HEK293 (cell line): ENCODE measurements around the gene PRR15L.

Experiments
- CTCF ChIA-PET: fragments of 350-600 bp; formaldehyde crosslinking; extraction: SDS; loops from one replicate; lab custom pipeline; 2021; ENCODE audit warnings: antibody characterized with exemption; lab: Yijun Ruan, JAX
- POLR2A ChIA-PET: fragments of 300-600 bp; formaldehyde crosslinking; extraction: SDS; loops from one replicate; lab custom pipeline; 2020; ENCODE audit warnings: antibody characterized with exemption, inconsistent platforms; lab: Yijun Ruan, JAX
- H3K27ac ChIP-seq: fragments of 200-500 bp; sonication (Bioruptor generic); 2 replicates; pipeline ENCODE4 v1.5.1; 2014; ENCODE audit warnings: low read depth, low read length, control low read depth, inconsistent platforms; ENCODE audit errors: extremely low read depth
- H3K36me3 ChIP-seq, 2 experiments: fragments of 200-500 bp in 1 of 2; sonication (Bioruptor generic) in 1 of 2; 1 replicate in 1 of 2; 2 replicates in 1 of 2; pipeline ENCODE4 v1.5.1; 2014 to 2017; ENCODE audit warnings: inconsistent platforms in 2 of 2, low read length in 2 of 2; ENCODE audit not compliant: control insufficient read depth in 2 of 2, insufficient read depth in 1 of 2
- H3K4me1 ChIP-seq: fragments of 200-500 bp; sonication (Bioruptor generic); 2 replicates; pipeline ENCODE4 v1.5.1; 2014; ENCODE audit warnings: mild to moderate bottlenecking, low read length, inconsistent platforms; ENCODE audit not compliant: control insufficient read depth, insufficient read depth
- H3K4me3 ChIP-seq: 2 replicates; pipeline ENCODE4 v1.5.1; 2011; ENCODE audit warnings: low read depth, mild to moderate bottlenecking, control low read depth, low read length, moderate library complexity
- H3K9me3 ChIP-seq: fragments of 200-500 bp; sonication (Bioruptor generic); 2 replicates; pipeline ENCODE4 v1.5.1; 2014; ENCODE audit warnings: low read depth, low read length, inconsistent platforms; ENCODE audit not compliant: control insufficient read depth, insufficient read depth
- BCL11B ChIP-seq: fragments of 450-650 bp; formaldehyde crosslinking; IDR thresholded peaks from 2 replicates; pipeline ENCODE4 v1.5.1; 2016; ENCODE audit warnings: low read depth, missing biosample characterization, missing genetic modification characterization
- GLIS1 ChIP-seq: fragments of 450-650 bp; formaldehyde crosslinking; IDR thresholded peaks from 2 replicates; pipeline ENCODE4 v1.5.1; 2016; ENCODE audit warnings: missing biosample characterization, missing genetic modification characterization
- KLF7 ChIP-seq: fragments of 450-650 bp; formaldehyde crosslinking; IDR thresholded peaks from 2 replicates; pipeline ENCODE4 v1.5.1; 2016; ENCODE audit warnings: missing biosample characterization, missing genetic modification characterization, borderline replicate concordance
- ZFP3 ChIP-seq: fragments of 450-650 bp; formaldehyde crosslinking; IDR thresholded peaks from 2 replicates; pipeline ENCODE4 v1.5.1; 2016; ENCODE audit warnings: low read depth, missing biosample characterization, missing genetic modification characterization
- ZNF16 ChIP-seq: fragments of 450-650 bp; formaldehyde crosslinking; IDR thresholded peaks from 2 replicates; pipeline ENCODE4 v1.5.1; 2016; ENCODE audit warnings: low read depth, missing biosample characterization, missing genetic modification characterization
- ZNF2 ChIP-seq: fragments of 450-650 bp; formaldehyde crosslinking; IDR thresholded peaks from 2 replicates; pipeline ENCODE4 v1.5.1; 2016; ENCODE audit warnings: missing biosample characterization, missing genetic modification characterization
- ZNF221 ChIP-seq: fragments of 450-650 bp; formaldehyde crosslinking; IDR thresholded peaks from 2 replicates; pipeline ENCODE4 v1.5.1; 2017; ENCODE audit warnings: missing biosample characterization, missing genetic modification characterization, borderline replicate concordance
- ZNF223 ChIP-seq: fragments of 450-650 bp; formaldehyde crosslinking; IDR thresholded peaks from 2 replicates; pipeline ENCODE4 v1.5.1; 2016; ENCODE audit warnings: missing biosample characterization, missing genetic modification characterization
- ZNF23 ChIP-seq: fragments of 450-650 bp; formaldehyde crosslinking; IDR thresholded peaks from 2 replicates; pipeline ENCODE4 v1.5.1; 2016; ENCODE audit warnings: missing biosample characterization, missing genetic modification characterization, borderline replicate concordance
- ZNF391 ChIP-seq: fragments of 450-650 bp; formaldehyde crosslinking; IDR thresholded peaks from 2 replicates; pipeline ENCODE4 v1.5.1; 2016; ENCODE audit warnings: low read depth, missing biosample characterization, missing genetic modification characterization, borderline replicate concordance
- ZNF473 ChIP-seq: fragments of 450-650 bp; formaldehyde crosslinking; IDR thresholded peaks from 2 replicates; pipeline ENCODE4 v1.5.1; 2017; ENCODE audit warnings: missing biosample characterization, missing genetic modification characterization
- ZNF621 ChIP-seq: fragments of 450-650 bp; formaldehyde crosslinking; IDR thresholded peaks from 2 replicates; pipeline ENCODE4 v1.5.1; 2017; ENCODE audit warnings: missing biosample characterization, missing genetic modification characterization
- ZNF660 ChIP-seq: fragments of 450-650 bp; IDR thresholded peaks from 2 replicates; pipeline ENCODE4 v1.5.1; 2018; ENCODE audit warnings: missing biosample characterization, mild to moderate bottlenecking, missing genetic modification characterization
- TF ChIP-seq, protein P1 (sequence below): fragments of 450-650 bp; formaldehyde crosslinking; IDR thresholded peaks from 2 replicates; pipeline ENCODE4 v1.5.1; 2016; ENCODE audit warnings: missing biosample characterization, missing genetic modification characterization
- TF ChIP-seq, protein P2 (sequence below): fragments of 450-650 bp; formaldehyde crosslinking; IDR thresholded peaks from 2 replicates; pipeline ENCODE4 v1.5.1; 2017; ENCODE audit warnings: missing biosample characterization, missing genetic modification characterization
- TF ChIP-seq, protein P3 (sequence below): fragments of 450-650 bp; formaldehyde crosslinking; IDR thresholded peaks from 2 replicates; pipeline ENCODE4 v1.5.1; 2017; ENCODE audit warnings: missing biosample characterization, missing genetic modification characterization
- TF ChIP-seq, protein P4 (sequence below): fragments of 450-650 bp; formaldehyde crosslinking; IDR thresholded peaks from 2 replicates; pipeline ENCODE4 v1.5.1; 2016; ENCODE audit warnings: missing biosample characterization, missing genetic modification characterization

The PRR15L gene

DNA sequence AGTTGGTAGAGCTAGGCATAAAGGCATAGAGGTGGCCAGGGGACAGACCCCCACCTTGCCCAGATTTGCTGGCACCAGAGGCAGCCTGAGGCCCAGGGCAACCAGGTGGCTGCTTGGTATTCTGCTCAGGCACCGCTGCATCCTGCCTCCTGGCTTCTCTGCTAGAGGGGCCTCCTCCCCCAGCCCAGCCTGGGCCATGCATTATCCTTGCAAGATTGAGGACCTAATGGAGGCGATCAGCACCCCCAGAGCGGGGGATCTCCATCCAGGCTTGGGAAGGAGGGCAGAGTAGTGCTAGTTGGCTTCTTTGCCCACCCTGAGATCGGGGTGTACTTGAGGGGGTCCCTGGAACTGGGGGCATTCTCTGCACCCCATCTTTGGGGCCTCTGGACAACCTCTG lies 37.0 kb upstream of the PRR15L start:
- TF ChIP-seq, protein P1, sequence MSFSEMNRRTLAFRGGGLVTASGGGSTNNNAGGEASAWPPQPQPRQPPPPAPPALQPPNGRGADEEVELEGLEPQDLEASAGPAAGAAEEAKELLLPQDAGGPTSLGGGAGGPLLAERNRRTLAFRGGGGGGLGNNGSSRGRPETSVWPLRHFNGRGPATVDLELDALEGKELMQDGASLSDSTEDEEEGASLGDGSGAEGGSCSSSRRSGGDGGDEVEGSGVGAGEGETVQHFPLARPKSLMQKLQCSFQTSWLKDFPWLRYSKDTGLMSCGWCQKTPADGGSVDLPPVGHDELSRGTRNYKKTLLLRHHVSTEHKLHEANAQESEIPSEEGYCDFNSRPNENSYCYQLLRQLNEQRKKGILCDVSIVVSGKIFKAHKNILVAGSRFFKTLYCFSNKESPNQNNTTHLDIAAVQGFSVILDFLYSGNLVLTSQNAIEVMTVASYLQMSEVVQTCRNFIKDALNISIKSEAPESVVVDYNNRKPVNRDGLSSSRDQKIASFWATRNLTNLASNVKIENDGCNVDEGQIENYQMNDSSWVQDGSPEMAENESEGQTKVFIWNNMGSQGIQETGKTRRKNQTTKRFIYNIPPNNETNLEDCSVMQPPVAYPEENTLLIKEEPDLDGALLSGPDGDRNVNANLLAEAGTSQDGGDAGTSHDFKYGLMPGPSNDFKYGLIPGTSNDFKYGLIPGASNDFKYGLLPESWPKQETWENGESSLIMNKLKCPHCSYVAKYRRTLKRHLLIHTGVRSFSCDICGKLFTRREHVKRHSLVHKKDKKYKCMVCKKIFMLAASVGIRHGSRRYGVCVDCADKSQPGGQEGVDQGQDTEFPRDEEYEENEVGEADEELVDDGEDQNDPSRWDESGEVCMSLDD = peak; percentile 27; the same call in 1 of the 2 replicates
- no peak for TF ChIP-seq ZNF391 (tag by site-specific recombination)
- TF ChIP-seq, all 188 proteins: peak for 1
- Histone ChIP-seq H3K9me3 (no peaks in the 10 kb centered on the region), H3K4me3 (no peak overlapping the region), H3K4me1 (no peaks in the 10 kb centered on the region), H3K27ac (no peak overlapping the region), H3K36me3 (no peaks in the 10 kb centered on the region)
- ChIA-PET CTCF (interaction anchor here (0.5 to 2.6 kb wide), 4 partner anchors 16 to 316 kb away, joined by 4 to 16 read pairs (median 9); partner anchors contain the start of gene CDK5RAP3), POLR2A (no interaction called here)

DNA sequence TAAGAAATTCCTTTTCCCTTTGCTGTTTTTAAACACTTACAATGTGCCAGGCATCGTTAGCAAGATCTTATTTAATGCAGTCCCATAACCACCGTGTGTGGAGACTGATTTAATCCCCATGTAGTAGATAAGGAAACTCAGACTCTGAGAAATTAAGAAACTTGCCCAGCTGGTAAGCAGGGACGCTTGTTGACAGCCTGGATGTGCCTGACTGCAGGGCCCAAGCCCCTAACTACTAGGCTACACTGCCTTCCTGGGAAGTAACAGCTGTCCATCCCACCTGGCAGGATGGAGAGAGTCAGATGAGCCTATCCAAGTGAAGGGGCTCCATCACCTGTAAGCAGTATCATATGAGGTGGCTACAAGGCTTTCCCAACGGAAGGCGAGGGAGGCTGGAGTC lies 36.3 kb upstream of the PRR15L start:
- no peaks in the 10 kb centered on the region for H3K9me3 ChIP-seq
- POLR2A ChIA-PET = interaction anchor here (1.4 kb wide), 1 partner anchor 23 kb away, joined by 3 read pairs; the partner anchor contains the start of gene CDK5RAP3
- H3K4me3 ChIP-seq = no peak overlapping the region
- TF ChIP-seq ZNF660 (no peak), ZNF23 (tag by site-specific recombination) (no peak), BCL11B (no peak), ZNF223 (tag by site-specific recombination) (no peak), ZNF473 (no peak), GLIS1 (no peak), ZNF221 (no peak), ZNF16 (tag by site-specific recombination) (no peak), ZFP3 (tag by site-specific recombination) (no peak), KLF7 (tag by site-specific recombination) (no peak), ZNF2 (tag by site-specific recombination) (no peak), ZNF391 (tag by site-specific recombination) (no peak), ZNF621 (tag by site-specific recombination) (no peak)
- TF ChIP-seq, protein P2, sequence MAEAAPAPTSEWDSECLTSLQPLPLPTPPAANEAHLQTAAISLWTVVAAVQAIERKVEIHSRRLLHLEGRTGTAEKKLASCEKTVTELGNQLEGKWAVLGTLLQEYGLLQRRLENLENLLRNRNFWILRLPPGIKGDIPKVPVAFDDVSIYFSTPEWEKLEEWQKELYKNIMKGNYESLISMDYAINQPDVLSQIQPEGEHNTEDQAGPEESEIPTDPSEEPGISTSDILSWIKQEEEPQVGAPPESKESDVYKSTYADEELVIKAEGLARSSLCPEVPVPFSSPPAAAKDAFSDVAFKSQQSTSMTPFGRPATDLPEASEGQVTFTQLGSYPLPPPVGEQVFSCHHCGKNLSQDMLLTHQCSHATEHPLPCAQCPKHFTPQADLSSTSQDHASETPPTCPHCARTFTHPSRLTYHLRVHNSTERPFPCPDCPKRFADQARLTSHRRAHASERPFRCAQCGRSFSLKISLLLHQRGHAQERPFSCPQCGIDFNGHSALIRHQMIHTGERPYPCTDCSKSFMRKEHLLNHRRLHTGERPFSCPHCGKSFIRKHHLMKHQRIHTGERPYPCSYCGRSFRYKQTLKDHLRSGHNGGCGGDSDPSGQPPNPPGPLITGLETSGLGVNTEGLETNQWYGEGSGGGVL (tag by site-specific recombination) = no peak
- TF ChIP-seq, protein P3, sequence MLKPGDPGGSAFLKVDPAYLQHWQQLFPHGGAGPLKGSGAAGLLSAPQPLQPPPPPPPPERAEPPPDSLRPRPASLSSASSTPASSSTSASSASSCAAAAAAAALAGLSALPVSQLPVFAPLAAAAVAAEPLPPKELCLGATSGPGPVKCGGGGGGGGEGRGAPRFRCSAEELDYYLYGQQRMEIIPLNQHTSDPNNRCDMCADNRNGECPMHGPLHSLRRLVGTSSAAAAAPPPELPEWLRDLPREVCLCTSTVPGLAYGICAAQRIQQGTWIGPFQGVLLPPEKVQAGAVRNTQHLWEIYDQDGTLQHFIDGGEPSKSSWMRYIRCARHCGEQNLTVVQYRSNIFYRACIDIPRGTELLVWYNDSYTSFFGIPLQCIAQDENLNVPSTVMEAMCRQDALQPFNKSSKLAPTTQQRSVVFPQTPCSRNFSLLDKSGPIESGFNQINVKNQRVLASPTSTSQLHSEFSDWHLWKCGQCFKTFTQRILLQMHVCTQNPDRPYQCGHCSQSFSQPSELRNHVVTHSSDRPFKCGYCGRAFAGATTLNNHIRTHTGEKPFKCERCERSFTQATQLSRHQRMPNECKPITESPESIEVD (tag by site-specific recombination) = no peak
- TF ChIP-seq, protein P4, sequence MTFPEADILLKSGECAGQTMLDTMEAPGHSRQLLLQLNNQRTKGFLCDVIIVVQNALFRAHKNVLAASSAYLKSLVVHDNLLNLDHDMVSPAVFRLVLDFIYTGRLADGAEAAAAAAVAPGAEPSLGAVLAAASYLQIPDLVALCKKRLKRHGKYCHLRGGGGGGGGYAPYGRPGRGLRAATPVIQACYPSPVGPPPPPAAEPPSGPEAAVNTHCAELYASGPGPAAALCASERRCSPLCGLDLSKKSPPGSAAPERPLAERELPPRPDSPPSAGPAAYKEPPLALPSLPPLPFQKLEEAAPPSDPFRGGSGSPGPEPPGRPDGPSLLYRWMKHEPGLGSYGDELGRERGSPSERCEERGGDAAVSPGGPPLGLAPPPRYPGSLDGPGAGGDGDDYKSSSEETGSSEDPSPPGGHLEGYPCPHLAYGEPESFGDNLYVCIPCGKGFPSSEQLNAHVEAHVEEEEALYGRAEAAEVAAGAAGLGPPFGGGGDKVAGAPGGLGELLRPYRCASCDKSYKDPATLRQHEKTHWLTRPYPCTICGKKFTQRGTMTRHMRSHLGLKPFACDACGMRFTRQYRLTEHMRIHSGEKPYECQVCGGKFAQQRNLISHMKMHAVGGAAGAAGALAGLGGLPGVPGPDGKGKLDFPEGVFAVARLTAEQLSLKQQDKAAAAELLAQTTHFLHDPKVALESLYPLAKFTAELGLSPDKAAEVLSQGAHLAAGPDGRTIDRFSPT (tag by site-specific recombination) = no peak
- TF ChIP-seq, all 188 proteins: peak for 0
- no peaks in the 10 kb centered on the region for H3K36me3 ChIP-seq
- no peaks in the 10 kb centered on the region for H3K4me1 ChIP-seq
- CTCF ChIA-PET = interaction anchor here (0.5 to 2.6 kb wide), 4 partner anchors 15 to 316 kb away, joined by 3 to 16 read pairs (median 8); no protein-coding TSS in a partner anchor
- H3K27ac ChIP-seq = no peak overlapping the region
